DMS 273 treated with DMSO at 0.1 percent for 48 hours (cell line): ENCODE data around the gene SMAD7.
A peak's percentile ranks its signal among the peaks of the same experiment; 100 is the strongest.

Source experiments
- DNase-seq: peaks from one replicate; lab custom pipeline; 2025; lab: John Stamatoyannopoulos, UW

The SMAD7 gene

GRCh38 chr18:48959921-48960920, 9.5 kb upstream of the SMAD7 start:
- DNase-seq, result no peak

DNA sequence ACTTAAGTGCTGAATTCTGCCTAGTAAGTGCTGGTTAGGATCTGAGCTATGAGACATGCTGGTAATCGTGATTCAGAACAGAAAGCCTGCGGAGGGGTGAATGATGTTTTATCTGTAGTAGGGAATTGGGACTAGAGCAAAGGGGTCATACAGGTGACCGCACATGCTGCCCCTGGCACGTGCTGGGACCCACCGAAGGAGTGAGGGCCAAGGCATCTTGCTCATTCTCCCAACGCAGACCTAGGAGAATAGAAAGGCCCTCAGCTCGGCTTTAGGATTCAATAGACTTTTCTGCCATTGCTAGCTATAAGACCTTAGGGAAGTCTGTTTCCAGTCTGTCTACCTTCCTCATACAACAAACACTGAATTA, 8.8 kb upstream of the SMAD7 start:
- no peak for DNase-seq

DNA sequence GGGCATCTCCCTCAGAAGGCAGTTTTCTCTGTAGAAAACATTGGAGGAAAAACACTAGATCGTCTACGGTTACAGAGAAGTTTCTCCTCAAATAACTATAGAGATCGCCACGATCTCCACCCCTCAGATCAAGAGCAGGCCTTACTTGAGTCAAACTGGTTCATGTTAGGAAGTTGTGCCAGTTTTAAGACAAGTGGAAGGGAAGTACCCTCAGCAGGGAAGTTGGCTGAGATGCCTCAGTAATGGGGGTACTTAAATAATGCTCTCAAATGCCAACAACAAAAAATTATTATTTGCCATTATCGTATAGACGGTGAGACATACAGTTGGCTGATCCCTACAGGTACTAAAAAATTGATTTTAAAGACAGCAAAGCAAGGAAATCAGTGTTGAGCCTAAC, 8.2 kb upstream of the SMAD7 start:
- DNase-seq, result no peak

- DNase-seq, result no peak
Measured at GRCh38 chr18:48957616-48958015, 6.9 kb upstream of the SMAD7 start.

GRCh38 chr18:48957136-48957535, 6.4 kb upstream of the SMAD7 start:
- no peak for DNase-seq

DNA sequence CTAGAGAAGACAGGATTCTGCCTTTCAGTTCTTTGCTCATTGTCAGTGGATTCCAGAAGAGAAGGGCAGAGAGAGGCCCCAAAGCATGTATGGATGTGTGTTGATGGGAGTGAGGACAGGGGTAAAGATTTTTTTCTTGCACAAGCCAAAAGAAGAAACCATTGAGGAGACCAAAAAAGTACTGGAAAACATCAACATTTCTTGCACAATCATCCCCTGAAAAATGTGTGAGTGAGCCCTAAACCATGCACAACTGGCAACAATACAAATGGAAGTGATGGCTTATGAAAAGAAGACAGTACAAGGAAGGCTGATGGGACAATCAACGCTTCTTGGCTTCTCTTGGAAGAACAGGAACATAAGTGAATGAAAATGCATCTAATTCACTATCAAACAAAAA, 5.6 kb upstream of the SMAD7 start:
- no peak for DNase-seq

DNA sequence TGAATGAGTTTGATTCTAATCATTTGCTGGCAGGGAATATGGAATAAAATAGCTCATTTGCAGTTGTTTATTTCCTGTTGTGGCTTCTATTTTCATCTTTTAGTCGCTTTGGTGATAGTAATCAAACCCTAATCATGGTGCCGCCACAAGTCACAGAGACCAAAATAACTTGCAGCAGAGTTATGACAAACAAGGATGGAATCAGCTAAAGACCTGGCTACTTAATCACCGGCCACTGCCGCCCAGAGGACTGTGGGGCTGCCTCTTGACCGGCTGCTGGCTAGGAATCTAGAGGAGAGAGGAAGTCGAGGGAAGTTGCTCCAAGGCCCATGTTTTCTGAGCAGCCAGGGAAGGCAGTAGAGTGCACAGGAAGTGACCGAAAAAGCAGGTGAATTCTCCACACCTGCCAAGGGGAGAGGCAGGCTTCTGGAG, 5.1 kb upstream of the SMAD7 start:
- no peak for DNase-seq

GRCh38 chr18:48954886-48955819, 4.4 kb upstream of the SMAD7 start:
- no peak for DNase-seq

DNA sequence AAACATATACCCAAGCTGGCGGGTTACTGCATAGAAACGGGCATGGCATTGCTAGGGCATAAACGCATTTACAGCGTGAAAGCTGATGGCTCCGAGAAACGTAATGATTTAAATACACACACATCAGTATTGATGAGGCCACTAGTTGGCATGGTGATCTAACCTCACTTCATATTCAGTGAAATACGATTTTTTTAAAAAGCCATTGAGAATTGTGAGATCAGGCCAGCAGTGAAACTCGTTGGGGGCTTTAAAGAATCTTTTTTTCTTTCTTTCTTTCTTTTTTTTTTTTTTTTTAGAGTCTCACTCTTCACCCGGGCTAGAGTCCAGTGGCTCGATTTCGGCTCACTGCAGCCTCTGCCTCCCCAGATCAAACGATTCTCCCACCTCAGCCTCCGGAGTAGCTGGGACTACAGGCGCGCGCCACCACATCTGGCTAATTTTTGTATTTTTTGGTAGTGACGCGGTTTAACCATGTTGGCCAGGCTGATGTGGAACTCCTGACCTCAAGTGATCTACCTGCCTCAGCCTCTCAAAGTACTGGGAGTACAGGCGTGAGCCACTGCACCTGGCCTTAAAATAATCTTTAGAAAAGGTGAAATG, 2.4 kb upstream of the SMAD7 start:
- no peak for DNase-seq

DNA sequence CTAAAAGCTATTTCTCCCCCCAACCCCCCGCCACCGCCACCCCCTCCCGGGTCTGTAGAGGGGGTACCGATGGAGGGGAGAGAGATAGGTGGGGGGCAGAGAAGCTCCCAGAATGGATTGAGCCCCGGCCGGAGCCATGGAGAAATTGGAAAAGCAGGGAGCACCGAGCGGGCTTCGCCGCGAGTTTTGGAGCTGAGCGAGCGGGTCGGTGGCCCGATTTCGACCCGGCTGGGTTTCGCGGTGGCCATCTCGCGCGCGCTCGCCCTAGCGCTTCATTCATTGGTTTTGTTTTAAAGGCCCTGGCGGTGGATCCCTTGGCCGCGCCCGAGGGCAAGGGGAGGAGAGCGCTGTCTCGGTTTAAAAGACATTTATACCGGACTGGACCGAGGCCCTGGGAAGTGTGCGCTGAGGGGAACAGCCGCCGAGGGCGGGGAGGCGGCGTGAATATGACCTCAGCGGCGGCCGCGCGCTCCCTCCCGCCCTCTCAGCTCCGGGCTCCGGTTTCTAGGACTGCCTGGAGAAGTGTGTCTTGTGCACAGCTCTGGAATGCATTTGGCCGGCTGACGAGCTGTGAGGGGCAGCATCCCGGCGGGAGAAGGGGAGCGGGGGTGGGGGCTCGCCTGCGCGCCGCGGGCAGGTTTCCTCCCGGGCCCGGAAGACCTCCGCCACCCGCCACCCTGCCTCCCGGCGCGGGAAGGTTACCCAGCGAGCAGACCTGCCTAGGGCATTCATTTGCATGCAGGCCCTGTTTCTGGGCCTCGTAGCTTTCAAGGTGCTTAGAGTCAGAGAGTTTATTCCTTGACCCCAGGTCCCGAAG, 1.7 kb upstream of the SMAD7 start:
- peak; percentile 66 for DNase-seq

DNA sequence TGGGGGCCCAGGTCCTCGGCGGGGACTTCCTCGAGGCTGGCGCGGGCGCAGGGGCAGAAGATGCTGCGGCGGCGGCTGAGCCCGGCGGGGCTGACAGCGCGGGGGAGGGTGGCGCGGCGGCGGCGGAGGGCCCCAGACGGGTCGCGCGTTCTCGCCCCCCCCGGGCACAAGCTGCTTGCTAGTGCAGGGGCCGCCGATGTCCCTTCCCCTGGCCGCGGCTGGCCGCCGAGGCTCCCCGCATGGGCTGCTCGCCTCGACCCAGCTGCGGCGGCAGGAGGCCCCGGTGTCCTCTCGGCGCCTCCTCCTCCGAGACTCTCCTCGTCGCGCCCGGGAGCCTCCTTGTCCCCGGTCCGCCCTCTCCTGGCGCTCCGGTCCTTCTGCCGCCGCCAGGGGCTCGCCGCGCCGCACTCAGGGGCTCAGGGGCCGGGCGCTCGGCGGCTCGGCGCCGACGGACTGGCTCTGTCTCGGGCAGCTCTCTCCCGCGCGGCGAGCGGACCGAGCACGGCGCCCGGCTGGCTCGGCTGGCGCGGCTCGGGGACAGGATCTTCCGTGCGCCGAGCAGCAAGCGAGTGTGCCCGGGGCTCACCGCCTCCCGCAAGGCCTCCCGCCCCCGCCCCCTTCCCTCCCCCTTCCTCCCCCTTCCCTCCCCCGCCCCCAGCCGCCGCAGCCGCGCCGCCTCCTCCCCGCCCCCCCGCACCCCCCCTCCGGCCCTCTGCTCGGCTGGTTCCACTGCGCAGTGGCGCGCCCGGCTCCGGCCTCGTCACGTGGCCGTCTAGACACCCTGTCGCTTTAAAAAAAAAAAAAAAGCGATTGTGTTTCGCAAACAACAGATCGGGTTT, 902 bp upstream of the SMAD7 start:
- peak; percentile 71 for DNase-seq

- peak; percentile 20 for DNase-seq
Measured at GRCh38 chr18:48949606-48950535, 894 bp downstream of the SMAD7 start.

- DNase-seq, result no peak
Measured at GRCh38 chr18:48949050-48949605, 1.6 kb downstream of the SMAD7 start.

DNA sequence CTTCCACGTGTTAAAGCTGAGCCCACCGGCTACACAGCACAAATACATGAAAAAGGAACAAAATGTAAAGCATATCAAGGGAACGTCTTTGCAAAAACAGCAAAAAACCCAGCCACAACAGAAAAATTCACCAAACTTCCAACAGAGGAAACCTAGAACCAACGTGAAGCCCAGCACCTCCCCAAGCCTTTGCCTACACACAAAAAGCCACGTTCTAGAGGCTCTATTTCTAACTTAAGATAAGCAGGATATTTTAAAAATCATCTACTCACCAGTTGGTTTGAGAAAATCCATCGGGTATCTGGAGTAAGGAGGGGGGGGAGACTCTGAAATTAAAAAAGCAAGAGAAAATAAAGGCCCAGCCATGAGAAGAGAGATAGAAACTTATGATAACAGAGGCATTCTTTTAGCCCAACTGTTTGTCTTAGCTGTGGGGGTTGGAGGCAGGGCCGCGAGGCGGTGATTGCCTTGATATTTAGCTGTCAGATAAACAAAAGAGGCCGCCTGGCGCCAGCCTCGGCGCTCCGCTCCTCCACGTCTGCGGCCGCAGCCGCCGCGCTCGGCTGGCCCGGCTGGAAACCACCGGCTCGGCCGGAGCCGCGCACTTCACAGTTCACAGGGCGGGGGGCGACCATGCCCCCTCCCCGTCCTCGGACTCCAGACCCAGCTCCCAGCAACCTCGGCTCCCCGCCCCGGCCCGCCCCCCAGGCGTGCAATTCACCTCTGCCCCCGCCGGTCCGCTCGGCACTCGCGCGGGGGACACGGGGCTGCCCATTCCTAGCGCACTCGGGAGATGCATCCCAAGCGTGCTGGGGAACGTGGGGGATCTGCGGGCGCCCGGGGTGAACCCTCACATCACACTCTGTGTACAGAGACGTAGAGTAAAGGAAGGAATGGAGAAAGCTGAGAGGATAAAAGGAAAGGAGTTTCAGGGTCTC, 2.4 kb downstream of the SMAD7 start:
- DNase-seq, result no peak

- DNase-seq, result no peak
Measured at GRCh38 chr18:48947560-48947959, 3.2 kb downstream of the SMAD7 start.

DNA sequence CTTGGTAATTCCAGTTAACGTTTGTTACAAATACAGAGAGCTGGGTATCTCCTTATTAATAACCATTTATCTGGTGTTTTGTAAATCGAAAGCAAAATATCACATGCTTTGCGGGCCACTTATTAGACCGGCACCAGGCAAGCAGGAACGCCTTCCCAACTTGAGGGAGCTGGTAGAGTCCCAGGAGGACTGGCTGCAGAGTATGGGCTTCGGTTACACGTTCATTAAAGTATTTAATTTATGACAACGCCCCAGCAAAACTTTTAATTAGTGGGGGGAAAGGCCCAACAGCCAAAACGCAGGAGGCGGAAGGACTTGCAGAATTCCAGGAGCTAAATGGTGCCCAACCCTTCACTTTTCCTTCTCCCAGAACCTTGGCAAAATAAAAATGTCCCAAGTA, 3.7 kb downstream of the SMAD7 start:
- no peak for DNase-seq

GRCh38 chr18:48946329-48946835, 4.4 kb downstream of the SMAD7 start:
- no peak for DNase-seq

DNA sequence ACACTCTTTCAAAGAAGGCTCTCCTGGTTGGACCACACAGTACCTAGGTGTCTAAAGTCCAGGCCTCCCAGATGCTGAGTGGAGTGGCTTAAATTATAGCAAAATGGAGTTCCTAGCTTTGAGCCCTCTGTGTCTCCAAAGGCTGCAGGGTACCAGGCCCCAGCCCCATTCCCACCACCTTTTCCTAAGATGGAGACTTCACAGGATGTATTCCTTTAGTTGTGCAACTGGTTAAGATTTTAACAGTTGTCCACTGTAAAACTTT, 4.9 kb downstream of the SMAD7 start:
- no peak for DNase-seq
